Duodenal mucosa (tissue), 2 donors: Measurements from ENCODE around the gene CAB39L.

Source experiments
- H3K27ac ChIP-seq: one replicate; pipeline ENCODE4 v1.7.0; 2013; ENCODE audit warnings: low read depth, low read length
- H3K27me3 ChIP-seq, 2 donors: one replicate each; pipeline ENCODE4 v1.7.0; 2013; ENCODE audit warnings: low read length in 2 of 2, control low read depth in 1 of 2; ENCODE audit not compliant: insufficient read depth in 2 of 2, control insufficient read depth in 1 of 2
- H3K36me3 ChIP-seq, 2 donors: one replicate each; pipeline ENCODE4 v1.7.0; 2013; ENCODE audit warnings: low read length in 2 of 2, control low read depth in 1 of 2; ENCODE audit not compliant: insufficient read depth in 2 of 2, control insufficient read depth in 1 of 2
- H3K4me1 ChIP-seq, 2 donors: one replicate each; pipeline ENCODE4 v1.7.0; 2013; ENCODE audit warnings: low read length in 2 of 2, control low read depth in 1 of 2; ENCODE audit not compliant: insufficient read depth in 2 of 2, control insufficient read depth in 1 of 2
- H3K4me3 ChIP-seq, 2 donors: one replicate each; pipeline ENCODE4 v1.7.0; 2013; ENCODE audit warnings: low read length in 2 of 2, low read depth in 1 of 2
- H3K9ac ChIP-seq, 2 donors: one replicate each; pipeline ENCODE4 v1.7.0; 2013; ENCODE audit warnings: low read length in 2 of 2, low read depth in 1 of 2
- H3K9me3 ChIP-seq, 2 donors: one replicate each; pipeline ENCODE4 v1.7.0; 2013; ENCODE audit warnings: low read length in 2 of 2, control low read depth in 1 of 2; ENCODE audit not compliant: control insufficient read depth in 1 of 2

Gene CAB39L

GRCh38 chr13:49421391-49421790 lies 22.5 kb downstream of the CAB39L start:
- no peaks in the 10 kb centered on the region for H3K4me1 ChIP-seq
- H3K27ac ChIP-seq: no peak overlapping the region
- H3K36me3 ChIP-seq: no peaks in the 10 kb centered on the region
- no peak overlapping the region for H3K4me3 ChIP-seq
- no peak overlapping the region for H3K9ac ChIP-seq
- H3K27me3 ChIP-seq: no peaks in the 10 kb centered on the region
- no peaks in the 10 kb centered on the region for H3K9me3 ChIP-seq

- Histone ChIP-seq H3K4me3 (no peak overlapping the region), H3K9ac (no peak overlapping the region), H3K27ac (no peak overlapping the region), H3K27me3 (no peaks in the 10 kb centered on the region), H3K9me3 (no peaks in the 10 kb centered on the region), H3K4me1 (no peaks in the 10 kb centered on the region), H3K36me3 (no peaks in the 10 kb centered on the region)
Observed at GRCh38 chr13:49419276-49419675, 24.6 kb downstream of the CAB39L start.

GRCh38 chr13:49418206-49418605 lies 25.7 kb downstream of the CAB39L start:
- Histone ChIP-seq H3K9me3 (no peaks in the 10 kb centered on the region), H3K4me1 (no peaks in the 10 kb centered on the region), H3K36me3 (no peaks in the 10 kb centered on the region), H3K4me3 (no peak overlapping the region), H3K27me3 (no peaks in the 10 kb centered on the region), H3K27ac (no peak overlapping the region), H3K9ac (no peak overlapping the region)

- no peak overlapping the region for H3K4me3 ChIP-seq
- H3K27me3 ChIP-seq: no peaks in the 10 kb centered on the region
- no peak overlapping the region for H3K9ac ChIP-seq
- H3K9me3 ChIP-seq: no peaks in the 10 kb centered on the region
- no peaks in the 10 kb centered on the region for H3K4me1 ChIP-seq
- H3K27ac ChIP-seq: no peak overlapping the region
- H3K36me3 ChIP-seq: no peaks in the 10 kb centered on the region
Observed at GRCh38 chr13:49417161-49417560, 26.7 kb downstream of the CAB39L start.

DNA sequence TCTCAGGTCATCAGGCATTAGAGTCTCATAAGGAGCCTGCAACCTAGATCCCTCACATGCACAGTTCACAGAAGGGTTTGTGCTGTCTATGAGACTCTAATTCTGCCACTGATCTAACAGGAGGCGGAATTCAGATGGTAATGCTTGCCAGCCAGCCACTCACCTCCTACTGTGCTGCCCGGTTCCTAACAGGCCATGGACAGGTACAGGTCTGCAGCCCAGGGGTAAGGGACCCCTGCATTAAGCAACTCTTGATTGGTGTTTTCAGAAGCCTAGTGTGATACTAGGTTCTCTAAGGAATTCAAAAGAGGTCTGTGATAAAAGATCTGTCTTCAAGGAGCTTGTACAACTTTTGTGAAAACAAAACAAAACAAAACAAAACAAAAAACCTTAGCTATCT lies 31.1 kb downstream of the CAB39L start:
- no peak overlapping the region for H3K9ac ChIP-seq
- H3K27ac ChIP-seq: no peak overlapping the region
- no peaks in the 10 kb centered on the region for H3K27me3 ChIP-seq
- H3K9me3 ChIP-seq: no peaks in the 10 kb centered on the region
- H3K4me1 ChIP-seq: no peaks in the 10 kb centered on the region
- no peaks in the 10 kb centered on the region for H3K36me3 ChIP-seq
- H3K4me3 ChIP-seq: no peak overlapping the region

DNA sequence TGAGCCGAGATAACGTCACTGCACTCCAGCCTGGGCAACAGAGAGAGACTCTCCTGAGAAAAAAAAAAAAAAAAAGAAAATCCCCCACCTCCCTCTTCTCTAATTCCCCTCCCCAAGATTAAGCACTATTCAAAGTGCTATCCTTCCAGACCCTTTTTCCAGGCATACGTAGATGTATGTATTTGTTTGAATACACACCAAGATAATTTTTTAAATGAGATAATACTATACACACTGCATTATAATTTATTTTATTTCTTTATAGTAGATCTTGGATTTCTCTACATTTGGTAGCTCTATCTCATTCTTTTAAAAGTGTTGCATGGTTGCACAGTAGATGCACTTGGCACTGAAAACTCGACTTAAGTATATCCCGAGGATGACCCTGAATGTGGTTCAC lies 32.5 kb downstream of the CAB39L start:
- H3K4me3 ChIP-seq: no peak overlapping the region
- H3K27me3 ChIP-seq: no peaks in the 10 kb centered on the region
- H3K27ac ChIP-seq: no peak overlapping the region
- H3K9ac ChIP-seq: no peak overlapping the region
- no peaks in the 10 kb centered on the region for H3K4me1 ChIP-seq
- H3K9me3 ChIP-seq: no peaks in the 10 kb centered on the region
- H3K36me3 ChIP-seq: no peaks in the 10 kb centered on the region

DNA sequence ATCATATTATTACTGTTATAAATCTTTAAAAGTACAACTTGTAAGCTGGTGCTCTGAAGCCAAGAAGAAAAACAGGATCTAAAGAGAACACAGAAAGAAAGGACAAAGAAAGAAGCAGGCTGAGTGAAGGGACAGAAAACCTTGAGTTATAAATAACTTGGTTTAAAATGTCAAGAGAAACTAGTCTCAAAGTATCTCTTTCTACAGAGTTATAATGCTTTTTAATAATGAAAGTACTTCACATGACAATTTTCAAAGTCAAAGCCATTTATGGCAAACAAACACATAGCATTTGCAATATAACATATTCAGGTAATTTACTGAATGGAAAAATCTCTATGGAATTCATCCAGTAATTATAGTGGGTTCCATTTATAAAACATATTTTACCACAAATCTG lies 33.4 kb downstream of the CAB39L start:
- Histone ChIP-seq H3K36me3 (no peaks in the 10 kb centered on the region), H3K4me3 (no peak overlapping the region), H3K9me3 (no peaks in the 10 kb centered on the region), H3K4me1 (no peaks in the 10 kb centered on the region), H3K9ac (no peak overlapping the region), H3K27me3 (no peaks in the 10 kb centered on the region), H3K27ac (no peak overlapping the region)

DNA sequence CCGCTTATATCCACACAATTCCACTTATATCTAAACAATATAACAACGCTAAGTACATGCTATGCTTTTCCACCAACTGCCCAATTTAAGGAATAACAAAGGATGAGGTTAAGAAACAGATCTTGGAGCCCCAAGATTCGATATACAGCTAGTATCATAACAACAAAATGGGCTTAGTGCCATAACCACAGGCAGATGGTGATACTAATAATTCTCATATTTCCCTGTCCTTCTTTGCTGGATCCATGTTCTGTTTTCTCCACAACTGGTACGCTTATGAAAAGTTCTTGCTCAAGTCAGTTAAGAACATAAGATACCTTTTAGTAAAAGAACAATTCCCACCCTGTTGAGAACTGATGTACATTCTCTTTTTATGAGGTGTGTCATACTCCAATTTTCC lies 33.9 kb downstream of the CAB39L start:
- Histone ChIP-seq H3K4me3 (no peak overlapping the region), H3K9me3 (peaks cover 0 to under 1% of the 10 kb centered on the region in 2 donors), H3K27ac (no peak overlapping the region), H3K36me3 (no peaks in the 10 kb centered on the region), H3K27me3 (no peaks in the 10 kb centered on the region), H3K9ac (no peak overlapping the region), H3K4me1 (no peaks in the 10 kb centered on the region)

DNA sequence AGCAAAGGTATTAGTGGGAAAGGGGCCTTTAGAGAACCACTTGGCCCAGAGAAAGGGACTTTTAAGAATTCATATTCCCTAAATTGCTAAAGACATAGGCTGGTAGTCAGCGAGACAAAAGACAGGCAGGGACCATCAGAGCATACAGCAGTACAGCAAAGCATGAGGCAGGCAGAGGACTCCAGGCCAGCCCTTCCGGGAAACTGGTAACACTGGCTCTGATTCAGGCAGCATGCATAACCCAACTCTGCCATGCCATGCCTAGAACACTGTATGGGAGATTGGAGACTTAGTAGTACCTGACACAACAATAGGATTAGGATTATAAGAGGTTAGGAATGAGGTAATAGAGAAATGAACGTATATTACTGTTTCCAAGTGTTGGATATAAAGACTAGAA lies 34.9 kb downstream of the CAB39L start:
- Histone ChIP-seq H3K27me3 (no peaks in the 10 kb centered on the region), H3K27ac (no peak overlapping the region), H3K9ac (no peak overlapping the region), H3K4me3 (no peak overlapping the region), H3K9me3 (peaks cover 0 to 11% of the 10 kb centered on the region in 2 donors), H3K36me3 (no peaks in the 10 kb centered on the region), H3K4me1 (no peaks in the 10 kb centered on the region)

- no peaks in the 10 kb centered on the region for H3K36me3 ChIP-seq
- peaks cover 0 to 12% of the 10 kb centered on the region in 2 donors for H3K9me3 ChIP-seq
- no peak overlapping the region for H3K9ac ChIP-seq
- no peaks in the 10 kb centered on the region for H3K4me1 ChIP-seq
- H3K27me3 ChIP-seq: no peaks in the 10 kb centered on the region
- no peak overlapping the region for H3K27ac ChIP-seq
- no peak overlapping the region for H3K4me3 ChIP-seq
Observed at GRCh38 chr13:49407936-49408335, 35.9 kb downstream of the CAB39L start.

DNA sequence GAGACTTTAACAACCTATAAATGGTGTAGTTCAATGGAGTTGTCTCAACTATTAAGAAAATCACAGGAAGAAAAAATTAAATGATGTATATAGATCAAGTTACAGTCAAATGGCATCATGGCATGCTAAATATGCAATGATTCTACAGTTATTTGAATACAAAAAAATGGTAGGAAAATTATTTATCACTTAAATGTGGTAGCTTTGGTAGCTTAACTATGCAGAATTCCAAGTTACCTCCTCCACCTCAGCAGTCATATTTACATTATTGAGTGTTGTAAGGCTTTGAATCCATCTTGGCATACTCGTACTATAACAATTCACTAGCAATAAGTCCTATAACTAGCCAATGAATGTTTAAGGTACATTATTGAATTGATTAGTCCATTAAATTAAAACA lies 36.8 kb downstream of the CAB39L start:
- Histone ChIP-seq H3K4me1 (no peaks in the 10 kb centered on the region), H3K36me3 (no peaks in the 10 kb centered on the region), H3K9me3 (peaks cover 0 to 12% of the 10 kb centered on the region in 2 donors), H3K4me3 (no peak overlapping the region), H3K27me3 (no peaks in the 10 kb centered on the region), H3K9ac (no peak overlapping the region), H3K27ac (no peak overlapping the region)
